Nephron (organoid): ENCODE data around the gene GPSM1.
"Not testable (repeated sequence)": the region's sequence is repeated elsewhere in the genome, so short reads cannot be mapped to it uniquely, and the experiment has no call there.

ENCODE experiments used
- H3K27ac Mint-ChIP-seq, 3 experiments: 2 replicates each; pipeline ENCODE4 v1.8.0; 2020; ENCODE audit warnings: mixed read lengths in 3 of 3, mild to moderate bottlenecking in 2 of 3, moderate library complexity in 1 of 3
- H3K27me3 Mint-ChIP-seq: 2 replicates; pipeline ENCODE4 v1.8.0; 2021; ENCODE audit warnings: low read depth, mild to moderate bottlenecking, moderate library complexity, mixed read lengths
- H3K36me3 Mint-ChIP-seq: 2 replicates; pipeline ENCODE4 v1.8.0; 2020; ENCODE audit warnings: low read depth, mixed read lengths
- H3K4me1 Mint-ChIP-seq: 2 replicates; pipeline ENCODE4 v1.8.0; 2020; ENCODE audit warnings: mixed read lengths
- H3K4me3 Mint-ChIP-seq, 3 experiments: 2 replicates each; pipeline ENCODE4 v1.8.0; 2020; ENCODE audit warnings: mild to moderate bottlenecking in 3 of 3, mixed read lengths in 3 of 3, moderate library complexity in 2 of 3
- H3K9me3 Mint-ChIP-seq: 2 replicates; pipeline ENCODE4 v1.8.0; 2020; ENCODE audit warnings: mixed read lengths
- TF ChIP-seq, protein P1 (sequence below), 3 experiments: fragments of 200-600 bp; sonication (generic); IDR thresholded peaks; one replicate each; pipeline ENCODE4 v1.5.0; 2021; ENCODE audit warnings: antibody characterized with exemption in 3 of 3; ENCODE audit not compliant: unreplicated experiment in 3 of 3

Gene GPSM1

DNA sequence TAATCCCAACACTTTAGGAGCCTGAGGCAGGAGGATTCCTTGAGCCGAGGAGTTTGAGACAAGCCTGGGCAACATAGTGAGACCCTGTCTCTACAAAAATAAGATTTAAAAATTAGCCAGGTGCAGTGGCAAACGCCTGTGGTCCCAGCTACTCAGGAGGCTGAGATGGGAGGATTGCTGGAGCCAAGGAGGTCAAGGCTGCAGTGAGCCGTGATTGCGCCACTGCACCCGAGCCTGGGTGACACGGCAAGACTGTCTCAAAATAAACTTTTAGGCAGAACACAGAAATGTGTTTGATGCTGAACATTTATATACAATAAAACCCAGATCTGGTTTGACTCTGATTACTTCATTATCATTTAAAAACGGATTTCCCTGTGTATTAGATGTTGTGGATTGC lies 78.1 kb downstream of the GPSM1 start:
- Mint-ChIP-seq H3K9me3 (no peaks in the 10 kb centered on the region), H3K27me3 (no peaks in the 10 kb centered on the region), H3K27ac (no peak overlapping the region), H3K36me3 (peaks cover 32% of the 10 kb centered on the region), H3K4me1 (peaks cover 11% of the 10 kb centered on the region), H3K4me3 (peak overlapping the region in 1 of 3 experiments; percentile 30)
- TF ChIP-seq, protein P1, sequence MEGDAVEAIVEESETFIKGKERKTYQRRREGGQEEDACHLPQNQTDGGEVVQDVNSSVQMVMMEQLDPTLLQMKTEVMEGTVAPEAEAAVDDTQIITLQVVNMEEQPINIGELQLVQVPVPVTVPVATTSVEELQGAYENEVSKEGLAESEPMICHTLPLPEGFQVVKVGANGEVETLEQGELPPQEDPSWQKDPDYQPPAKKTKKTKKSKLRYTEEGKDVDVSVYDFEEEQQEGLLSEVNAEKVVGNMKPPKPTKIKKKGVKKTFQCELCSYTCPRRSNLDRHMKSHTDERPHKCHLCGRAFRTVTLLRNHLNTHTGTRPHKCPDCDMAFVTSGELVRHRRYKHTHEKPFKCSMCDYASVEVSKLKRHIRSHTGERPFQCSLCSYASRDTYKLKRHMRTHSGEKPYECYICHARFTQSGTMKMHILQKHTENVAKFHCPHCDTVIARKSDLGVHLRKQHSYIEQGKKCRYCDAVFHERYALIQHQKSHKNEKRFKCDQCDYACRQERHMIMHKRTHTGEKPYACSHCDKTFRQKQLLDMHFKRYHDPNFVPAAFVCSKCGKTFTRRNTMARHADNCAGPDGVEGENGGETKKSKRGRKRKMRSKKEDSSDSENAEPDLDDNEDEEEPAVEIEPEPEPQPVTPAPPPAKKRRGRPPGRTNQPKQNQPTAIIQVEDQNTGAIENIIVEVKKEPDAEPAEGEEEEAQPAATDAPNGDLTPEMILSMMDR (IDR thresholded peaks at IDR 0.05; ENCODE audit: unreplicated experiment in 3 of 3), result no peak

DNA sequence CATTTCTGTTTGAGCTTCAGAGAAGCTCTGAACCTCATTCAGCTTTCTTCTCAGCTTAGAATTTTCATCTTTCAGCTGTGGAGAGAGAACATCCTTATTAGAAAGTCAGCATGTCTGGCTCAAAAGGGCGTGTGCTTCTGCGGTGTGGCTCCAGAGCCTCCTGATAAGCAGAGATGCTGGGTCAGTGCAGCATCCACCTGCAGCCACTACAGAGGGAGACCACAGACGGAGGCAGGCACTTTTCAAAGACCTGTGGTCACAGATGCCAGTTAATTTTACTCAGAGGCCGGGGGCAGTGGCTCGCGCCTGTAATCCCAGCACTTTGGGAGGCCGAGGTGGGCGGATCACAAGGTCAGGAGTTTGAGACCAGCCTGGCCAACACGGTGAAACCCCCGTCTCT lies 78.6 kb downstream of the GPSM1 start:
- not testable (repeated sequence) for H3K27me3 Mint-ChIP-seq, H3K27ac Mint-ChIP-seq, H3K9me3 Mint-ChIP-seq
- H3K4me3 Mint-ChIP-seq, result peak overlapping the region in 2 of 3 experiments; percentile 30 to 44
- peaks cover 32% of the 10 kb centered on the region for H3K36me3 Mint-ChIP-seq
- H3K4me1 Mint-ChIP-seq, result peaks cover 11% of the 10 kb centered on the region

DNA sequence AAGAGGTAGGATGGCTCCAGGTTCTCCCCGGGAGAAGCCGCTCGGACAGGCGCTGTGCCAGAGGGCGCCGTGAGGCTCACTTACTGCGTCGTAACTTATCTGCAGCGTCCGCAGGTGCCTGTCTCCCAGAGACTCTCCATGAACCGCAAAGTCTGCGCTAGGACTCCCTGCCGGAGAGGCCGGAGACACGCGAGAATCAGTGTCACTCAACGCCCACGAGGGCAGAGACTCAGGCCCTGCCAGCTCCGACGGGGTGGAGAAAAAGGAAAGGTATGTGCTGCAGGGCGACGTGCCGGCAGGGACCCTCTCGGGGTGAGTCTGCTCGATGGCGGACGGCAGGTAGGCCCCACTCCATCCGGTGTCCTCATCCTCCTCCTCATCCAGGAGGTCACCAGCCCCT lies 79.7 kb downstream of the GPSM1 start:
- peak overlapping the region; percentile 15 to 60 (median 36) for H3K4me3 Mint-ChIP-seq
- H3K9me3 Mint-ChIP-seq, H3K27ac Mint-ChIP-seq, H3K27me3 Mint-ChIP-seq: not testable (repeated sequence)
- H3K4me1 Mint-ChIP-seq, result peaks cover 22% of the 10 kb centered on the region
- H3K36me3 Mint-ChIP-seq, result peaks cover 33% of the 10 kb centered on the region

DNA sequence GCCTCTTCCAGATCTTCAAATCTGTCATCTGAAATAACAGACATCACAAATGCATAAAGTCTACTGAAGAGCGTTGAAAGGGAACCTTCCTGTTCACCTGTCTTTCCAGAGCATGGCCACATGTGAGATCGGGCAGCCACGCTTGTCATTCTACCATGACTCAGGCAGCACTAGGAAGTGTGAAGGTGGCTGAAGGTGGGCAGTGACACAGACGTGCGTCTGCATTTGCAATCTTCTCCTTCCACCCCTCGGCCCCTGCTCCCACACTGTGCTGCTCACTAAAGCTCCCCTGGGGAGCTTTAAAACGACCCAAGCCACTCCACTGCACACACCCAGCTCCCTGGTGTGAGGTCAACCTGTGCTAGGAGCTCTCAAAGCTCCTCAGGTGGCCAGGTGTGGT lies 80.6 kb downstream of the GPSM1 start:
- H3K4me3 Mint-ChIP-seq, result peak overlapping the region; percentile 61 to 75 (median 73)
- TF ChIP-seq, protein P1 (IDR thresholded peaks at IDR 0.05; ENCODE audit: unreplicated experiment in 3 of 3), result no peak
- H3K27ac Mint-ChIP-seq, result no peak overlapping the region
- no peaks in the 10 kb centered on the region for H3K27me3 Mint-ChIP-seq
- H3K9me3 Mint-ChIP-seq, result no peaks in the 10 kb centered on the region
- H3K4me1 Mint-ChIP-seq, result peaks cover 23% of the 10 kb centered on the region
- peaks cover 31% of the 10 kb centered on the region for H3K36me3 Mint-ChIP-seq
